ENCODE results near the gene CES1.

GRCh38 chr16:55754056-55754455 is 78.8 kb downstream of the CES1 start:
- TF ChIP-seq CTCF (conservative IDR thresholded peaks at IDR 0.05; ENCODE audit: low read depth, low read length), result no peak
- TF ChIP-seq EZH2 (IDR thresholded peaks at IDR 0.05; ENCODE audit: low read length, unreplicated experiment), result no peak
- no peak for TF ChIP-seq EZH2phosphoT487 (IDR thresholded peaks at IDR 0.05; ENCODE audit: borderline replicate concordance, low read length)

Data from PC-3 (cell line).